BJ (cell line): Measurements from ENCODE around the gene EVI2A. TPM values are rescaled to one million over a fixed set of nuclear protein-coding genes. Genes with fewer than 3 reads are reported as not detected.

Experiments used
- CTCF ChIA-PET: fragments of 350-600 bp; formaldehyde crosslinking; extraction: SDS; loops from one replicate; lab custom pipeline; 2021; ENCODE audit warnings: antibody characterized with exemption, inconsistent platforms; lab: Yijun Ruan, JAX
- POLR2A ChIA-PET: fragments of 300-600 bp; sonication (Branson Sonifier 250); formaldehyde crosslinking; extraction: SDS; loops from one replicate; lab custom pipeline; 2021; ENCODE audit warnings: antibody characterized with exemption; lab: Charles Lee
- DNase-seq: peaks from one replicate; pipeline ENCODE4 v3.0.0-alpha.2; 2011; ENCODE audit warnings: low read depth
- H3K27me3 ChIP-seq: 2 replicates; pipeline ENCODE4 v1.6.0; 2011; ENCODE audit warnings: low read length; ENCODE audit not compliant: control insufficient read depth, insufficient read depth
- H3K36me3 ChIP-seq: 2 replicates; pipeline ENCODE4 v1.5.1; 2011; ENCODE audit warnings: low read length; ENCODE audit not compliant: control insufficient read depth, insufficient read depth
- H3K4me3 ChIP-seq: 2 replicates; pipeline ENCODE4 v1.5.1; 2011; ENCODE audit warnings: low read depth, mild to moderate bottlenecking, control low read depth, low read length
- polyA plus RNA-seq: library from polyadenylated mRNA; depleted of rRNA; stranded (reverse); fragments of >200 nt; gene quantifications from 2 replicates; pipeline ENCODE4 v1.2.3, GENCODE V29; 2011
- TF ChIP-seq, protein P1 (sequence below): IDR thresholded peaks from 2 replicates; pipeline ENCODE4 v1.5.1; 2011; ENCODE audit warnings: low read depth, mild to moderate bottlenecking, control low read depth, inconsistent platforms, low read length, moderate library complexity; ENCODE audit not compliant: insufficient read depth

EVI2A gene
- polyA plus RNA-seq, 1 experiment, result 0.21 TPM

- TF ChIP-seq, protein P1, sequence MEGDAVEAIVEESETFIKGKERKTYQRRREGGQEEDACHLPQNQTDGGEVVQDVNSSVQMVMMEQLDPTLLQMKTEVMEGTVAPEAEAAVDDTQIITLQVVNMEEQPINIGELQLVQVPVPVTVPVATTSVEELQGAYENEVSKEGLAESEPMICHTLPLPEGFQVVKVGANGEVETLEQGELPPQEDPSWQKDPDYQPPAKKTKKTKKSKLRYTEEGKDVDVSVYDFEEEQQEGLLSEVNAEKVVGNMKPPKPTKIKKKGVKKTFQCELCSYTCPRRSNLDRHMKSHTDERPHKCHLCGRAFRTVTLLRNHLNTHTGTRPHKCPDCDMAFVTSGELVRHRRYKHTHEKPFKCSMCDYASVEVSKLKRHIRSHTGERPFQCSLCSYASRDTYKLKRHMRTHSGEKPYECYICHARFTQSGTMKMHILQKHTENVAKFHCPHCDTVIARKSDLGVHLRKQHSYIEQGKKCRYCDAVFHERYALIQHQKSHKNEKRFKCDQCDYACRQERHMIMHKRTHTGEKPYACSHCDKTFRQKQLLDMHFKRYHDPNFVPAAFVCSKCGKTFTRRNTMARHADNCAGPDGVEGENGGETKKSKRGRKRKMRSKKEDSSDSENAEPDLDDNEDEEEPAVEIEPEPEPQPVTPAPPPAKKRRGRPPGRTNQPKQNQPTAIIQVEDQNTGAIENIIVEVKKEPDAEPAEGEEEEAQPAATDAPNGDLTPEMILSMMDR, result no peak
- POLR2A ChIA-PET, result interaction anchor here (0.6 kb wide), 1 partner anchor 19 kb away, joined by 4 read pairs; no protein-coding TSS in a partner anchor
- CTCF ChIA-PET, result no interaction called here
- Histone ChIP-seq H3K27me3 (no peaks in the 10 kb centered on the region), H3K4me3 (no peak overlapping the region), H3K36me3 (no peaks in the 10 kb centered on the region)
- DNase-seq, result no peak
Measured at GRCh38 chr17:31320791-31321190, 631 bp downstream of the EVI2A start.

DNA sequence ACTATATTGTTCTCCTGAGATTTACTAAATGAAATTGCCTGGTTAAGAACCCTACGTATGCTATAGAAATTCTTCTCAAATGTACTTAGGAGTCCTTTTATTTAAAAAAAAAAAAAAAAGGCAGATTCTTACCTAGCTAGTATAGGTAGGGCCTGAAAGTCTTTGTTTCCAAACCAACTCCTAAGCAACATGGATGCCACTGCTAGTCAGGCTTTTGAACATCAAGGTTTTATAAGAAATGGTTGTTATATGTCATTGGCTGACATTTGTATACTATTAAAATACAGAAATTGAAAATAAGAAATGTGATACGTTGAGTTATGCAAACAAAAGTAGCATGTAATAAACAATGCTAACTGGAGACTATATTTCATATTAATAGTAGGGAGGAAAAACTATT, 1.2 kb downstream of the EVI2A start:
- DNase-seq, result no peak
- H3K36me3 ChIP-seq, result no peaks in the 10 kb centered on the region
- H3K27me3 ChIP-seq, result no peaks in the 10 kb centered on the region
- TF ChIP-seq, protein P1, result no peak
- POLR2A ChIA-PET, result interaction anchor here (0.6 kb wide), 1 partner anchor 17 kb away, joined by 3 read pairs; no protein-coding TSS in a partner anchor
- CTCF ChIA-PET, result no interaction called here
- no peak overlapping the region for H3K4me3 ChIP-seq

DNA sequence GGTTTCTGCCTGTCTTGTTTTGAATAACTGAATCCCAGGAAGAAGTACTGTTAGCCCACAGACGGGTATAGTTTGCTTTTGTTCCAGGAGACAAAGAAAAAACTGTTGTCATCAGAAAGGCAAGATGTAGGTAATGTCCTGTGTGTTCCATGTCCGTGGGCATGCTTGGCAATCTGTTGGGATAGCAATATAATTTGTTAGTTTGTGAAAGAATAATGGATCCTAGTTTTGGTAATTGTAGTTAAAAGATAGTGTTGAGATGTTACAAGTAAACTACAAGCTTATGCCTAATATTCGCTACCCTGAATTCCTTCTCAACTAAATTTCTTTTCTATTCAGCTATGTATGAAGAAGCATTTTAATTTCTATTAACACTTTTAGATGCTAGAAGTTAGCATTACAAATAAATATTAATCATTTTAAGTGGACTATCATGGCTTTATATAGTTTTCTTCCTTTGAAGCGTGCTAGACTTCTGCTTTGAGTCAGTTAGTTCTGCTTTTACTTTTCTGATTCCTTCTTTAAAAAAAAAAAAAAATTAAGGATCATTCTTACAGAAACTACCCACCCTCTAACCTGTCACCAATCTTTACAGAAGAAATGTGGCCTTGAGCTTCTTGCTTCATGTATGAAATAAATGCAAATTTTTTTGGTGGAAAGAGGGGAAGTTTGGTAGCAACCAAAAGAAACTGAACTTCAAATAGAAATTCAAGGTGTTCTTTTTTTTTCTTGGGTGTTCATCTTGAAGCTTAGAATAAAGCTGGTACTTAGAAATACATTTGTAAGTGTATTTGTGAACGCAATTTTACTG, 2.4 kb downstream of the EVI2A start:
- ChIA-PET CTCF (interaction anchor here (1.4 kb wide), 1 partner anchor 12 kb away, joined by 3 read pairs; no protein-coding TSS in a partner anchor), POLR2A (no interaction called here)
- no peaks in the 10 kb centered on the region for H3K27me3 ChIP-seq
- no peak overlapping the region for H3K4me3 ChIP-seq
- TF ChIP-seq, protein P1, result no peak
- no peaks in the 10 kb centered on the region for H3K36me3 ChIP-seq
- no peak for DNase-seq

- H3K36me3 ChIP-seq, result no peaks in the 10 kb centered on the region
- ChIA-PET CTCF (interaction anchor here (1.4 kb wide), 1 partner anchor 11 kb away, joined by 3 read pairs; no protein-coding TSS in a partner anchor), POLR2A (no interaction called here)
- H3K4me3 ChIP-seq, result no peak overlapping the region
- no peak for DNase-seq
- TF ChIP-seq, protein P1, result no peak
- no peaks in the 10 kb centered on the region for H3K27me3 ChIP-seq
Measured at GRCh38 chr17:31318298-31318801, 3.1 kb downstream of the EVI2A start.

DNA sequence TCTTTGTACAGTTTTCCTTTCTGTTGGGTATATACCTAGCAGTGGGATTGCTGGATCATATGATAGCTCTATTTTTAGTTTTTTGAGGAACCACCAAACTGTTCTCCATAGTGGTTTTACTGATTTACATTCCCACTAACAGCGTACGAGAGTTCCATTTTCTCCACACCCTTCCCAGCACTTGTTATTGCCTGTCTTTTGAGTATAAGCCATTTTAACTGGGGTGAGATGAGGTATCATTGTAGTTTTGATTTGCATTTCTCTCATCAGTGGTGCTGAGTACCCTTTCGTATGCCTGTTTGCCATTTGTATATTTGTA, 6.7 kb downstream of the EVI2A start:
- Histone ChIP-seq H3K36me3 (no peaks in the 10 kb centered on the region), H3K4me3 (no peak overlapping the region), H3K27me3 (no peaks in the 10 kb centered on the region)
- ChIA-PET POLR2A (no interaction called here), CTCF (no interaction called here)
- TF ChIP-seq, protein P1, result no peak
- no peak for DNase-seq
